Endothelial cell of umbilical vein (primary cell): ENCODE measurements around the gene HAX1. TPM values are rescaled to one million over a fixed set of nuclear protein-coding genes. Genes with fewer than 3 reads are reported as not detected.

ENCODE experiments used
- BruUV-seq: library from RNA; stranded (reverse); fragments of 400-500 nt; replicated peaks from 2 replicates; lab custom pipeline; 2021; lab: Mats Ljungman, UMichigan
- CTCF ChIA-PET: fragments of 300-600, 350-600 bp; sonication (Branson Sonifier 250); formaldehyde crosslinking; loops from one replicate; lab custom pipeline; 2021; ENCODE audit warnings: antibody characterized with exemption, inconsistent platforms; lab: Charles Lee
- POLR2A ChIA-PET: fragments of 300-600, 350-600 bp; sonication (Branson Sonifier 250); formaldehyde crosslinking; loops from one replicate; lab custom pipeline; 2021; ENCODE audit warnings: antibody characterized with exemption, inconsistent platforms; lab: Charles Lee
- DNase-seq: peaks from one replicate; pipeline ENCODE4 v3.0.0-alpha.2; 2011; ENCODE audit warnings: low read depth, low spot score
- FAIRE-seq: peaks from 2 replicates; lab custom pipeline; 2011; peaks lifted over from hg19 to GRCh38; lab: Jason Lieb, UNC
- H2AFZ ChIP-seq: 2 replicates; pipeline ENCODE4 v1.6.0; 2012; ENCODE audit warnings: low read depth, low read length, control low read depth, inconsistent platforms
- H3K27ac ChIP-seq: 2 replicates; pipeline ENCODE4 v1.5.1; 2011; ENCODE audit warnings: low read depth, mild to moderate bottlenecking, control low read depth, low read length, moderate library complexity; ENCODE audit not compliant: insufficient read depth
- H3K27me3 ChIP-seq, 2 experiments: 2 replicates each; pipeline versions ENCODE4 v1.6.0 to v1.6.1; 2011; ENCODE audit warnings: low read length in 2 of 2, mixed read lengths in 1 of 2; ENCODE audit not compliant: control insufficient read depth in 2 of 2, insufficient read depth in 2 of 2
- H3K36me3 ChIP-seq, 2 experiments: 2 replicates in 1 of 2; 3 replicates in 1 of 2; pipeline ENCODE4 v1.5.1; 2011; ENCODE audit warnings: low read length in 2 of 2, mild to moderate bottlenecking in 1 of 2, moderate library complexity in 1 of 2; ENCODE audit not compliant: control insufficient read depth in 2 of 2, insufficient read depth in 2 of 2; ENCODE audit errors: extremely low read depth in 1 of 2
- H3K4me1 ChIP-seq: 3 replicates; pipeline ENCODE4 v1.5.1; 2011; ENCODE audit warnings: mild to moderate bottlenecking, low read length; ENCODE audit not compliant: control insufficient read depth, insufficient read depth; ENCODE audit errors: extremely low read depth
- H3K4me2 ChIP-seq: 2 replicates; pipeline ENCODE4 v1.6.1; 2011; ENCODE audit warnings: low read length, control low read depth, mixed read lengths; ENCODE audit not compliant: insufficient read depth
- H3K4me3 ChIP-seq, 3 experiments: fragments of 200-600 bp in 1 of 3; sonication (generic), shearing (Covaris generic) in 1 of 3; replicated peaks in 1 of 3; 2 replicates each; pipeline ENCODE4 v1.5.1; 2011 to 2016; ENCODE audit warnings: control low read depth in 3 of 3, low read length in 3 of 3, mild to moderate bottlenecking in 2 of 3, inconsistent platforms in 1 of 3, low read depth in 1 of 3, moderate library complexity in 1 of 3; ENCODE audit not compliant: insufficient read depth in 1 of 3
- H3K79me2 ChIP-seq: 2 replicates; pipeline ENCODE4 v1.6.0; 2012; ENCODE audit warnings: low read length, inconsistent platforms; ENCODE audit not compliant: control insufficient read depth, insufficient read depth
- H3K9ac ChIP-seq: replicated peaks from 2 replicates; pipeline ENCODE3; 2011; ENCODE audit warnings: low read length, control low read depth; ENCODE audit not compliant: insufficient read depth; ENCODE audit errors: extremely low read depth
- H3K9me1 ChIP-seq: replicated peaks from 3 replicates; pipeline ENCODE4 v1.6.0; 2011; ENCODE audit warnings: mild to moderate bottlenecking, low read length; ENCODE audit not compliant: control insufficient read depth, insufficient read depth; ENCODE audit errors: extremely low read depth
- H3K9me3 ChIP-seq: replicated peaks from 2 replicates; pipeline ENCODE4 v1.5.1; 2012; ENCODE audit warnings: low read length, inconsistent platforms; ENCODE audit not compliant: control insufficient read depth, insufficient read depth
- H4K20me1 ChIP-seq: replicated peaks from 2 replicates; pipeline ENCODE3; 2011; ENCODE audit warnings: mild to moderate bottlenecking, low read length; ENCODE audit not compliant: control insufficient read depth, insufficient read depth; ENCODE audit errors: extremely low read depth
- EZH2 ChIP-seq: IDR thresholded peaks from 2 replicates; pipeline ENCODE4 v1.6.1; 2012; ENCODE audit warnings: borderline replicate concordance, low read depth, mild to moderate bottlenecking, moderate library complexity, low read length, inconsistent platforms; ENCODE audit not compliant: severe bottlenecking
- FOS ChIP-seq: IDR thresholded peaks from 2 replicates; pipeline ENCODE4 v1.6.1; 2011; ENCODE audit warnings: mild to moderate bottlenecking, low read length, moderate library complexity, borderline replicate concordance; ENCODE audit not compliant: insufficient read depth
- GATA2 ChIP-seq: IDR thresholded peaks from 2 replicates; pipeline ENCODE4 v1.7.0; 2011; ENCODE audit warnings: low read depth, mild to moderate bottlenecking, moderate library complexity, mixed read lengths, low read length; ENCODE audit not compliant: insufficient read length, insufficient read depth
- JUN ChIP-seq: IDR thresholded peaks from 2 replicates; pipeline ENCODE4 v1.6.1; 2011; ENCODE audit warnings: borderline replicate concordance, low read depth; ENCODE audit not compliant: insufficient read length, insufficient read depth
- MYC ChIP-seq: IDR thresholded peaks from one replicate; pipeline ENCODE4 v1.6.1; 2011; ENCODE audit warnings: mild to moderate bottlenecking, low read depth, low read length
- POLR2A ChIP-seq: IDR thresholded peaks from 2 replicates; pipeline ENCODE4 v1.6.1; 2012; ENCODE audit warnings: low read depth, mild to moderate bottlenecking, control low read depth, low read length
- POLR2AphosphoS5 ChIP-seq: IDR thresholded peaks from 2 replicates; pipeline ENCODE4 v1.6.1; 2012; ENCODE audit warnings: low read depth, mild to moderate bottlenecking, control low read depth, low read length, moderate library complexity; ENCODE audit not compliant: insufficient read depth
- dilution Hi-C: fragments of 300-500 bp; cut with MboI; formaldehyde crosslinking; loops from one replicate; pipeline ENCODE4 v1.15.0; 2019; ENCODE audit warnings: low sequenced_read_pairs; ENCODE audit not compliant: extremely low pct_ligation_motif_present
- intact Hi-C: fragments of 100-400 bp; cut with micrococcal nuclease; formaldehyde crosslinking; loops from one replicate; pipeline ENCODE4 v1.10.0; 2022
- polyA plus RNA-seq, 4 experiments: library from polyadenylated mRNA; depleted of rRNA in 3 of 4; stranded (reverse) in 3 of 4; unstranded in 1 of 4; fragments of >200 nt; gene quantifications; 2 replicates each; pipeline versions ENCODE4 v1.2.1 to v1.2.3, GENCODE V29; 2011 to 2012; ENCODE audit warnings: missing spikeins in 1 of 4
- total RNA-seq: library from RNA; stranded (reverse); gene quantifications from 2 replicates; pipeline ENCODE4 v1.2.3, GENCODE V29; 2021
- TF ChIP-seq, protein P1 (sequence below): IDR thresholded peaks from 2 replicates; pipeline ENCODE4 v1.6.1; 2011; ENCODE audit not compliant: insufficient read depth, insufficient read length
- TF ChIP-seq, protein P2 (sequence below), 2 donors: IDR thresholded peaks; 1 replicate in 1 of 2; 2 replicates in 1 of 2; pipeline ENCODE4 v1.5.1; 2011; ENCODE audit warnings: low read length in 2 of 2, mild to moderate bottlenecking in 2 of 2, moderate library complexity in 2 of 2, control low read depth in 1 of 2, inconsistent platforms in 1 of 2, low read depth in 1 of 2; ENCODE audit not compliant: insufficient read depth in 1 of 2; ENCODE audit errors: extremely low read depth in 1 of 2

HAX1 gene
- total and polyA plus RNA-seq, 2 donors (not counting 3 experiments of a cell fraction or from before 2014, with no cell fraction given): 78.4 to 95.3 TPM

DNA sequence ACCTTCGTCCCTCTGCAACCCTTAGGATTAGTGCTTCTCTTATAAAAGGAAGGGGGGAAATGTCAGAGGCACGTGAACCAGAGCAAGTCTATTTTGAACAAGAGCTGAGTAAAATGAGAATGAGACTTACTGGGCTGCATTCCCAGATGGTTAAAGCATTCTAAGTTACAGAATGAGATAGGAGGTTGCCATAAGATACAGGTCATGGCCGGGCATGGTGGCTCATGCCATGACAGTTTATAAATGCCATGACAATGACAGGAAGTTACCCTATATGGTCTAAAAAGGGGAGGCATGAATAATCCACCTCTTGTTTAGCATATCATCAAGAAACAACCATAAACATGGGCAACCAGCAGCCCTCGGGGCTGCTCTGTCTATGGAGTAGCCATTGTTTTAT lies 46.0 kb downstream of the HAX1 start:
- Histone ChIP-seq H3K4me1 (no peaks in the 10 kb centered on the region), H3K9me3 (no peaks in the 10 kb centered on the region), H3K36me3 (no peaks in the 10 kb centered on the region), H2AFZ (no peak overlapping the region), H4K20me1 (no peaks in the 10 kb centered on the region), H3K4me3 (no peak overlapping the region), H3K79me2 (no peaks in the 10 kb centered on the region), H3K9ac (no peak overlapping the region), H3K27ac (no peak overlapping the region), H3K9me1 (no peaks in the 10 kb centered on the region), H3K4me2 (no peak overlapping the region), H3K27me3 (peaks cover 0 to 8% of the 10 kb centered on the region in 2 experiments)
- CTCF ChIA-PET: interaction anchor here (1.5 to 2.9 kb wide), 3 partner anchors 10 to 43 kb away, joined by 3 to 11 read pairs (median 4); no protein-coding TSS in a partner anchor
- intact Hi-C loops: no loop called here
- no TSS peak for BruUV-seq
- dilution Hi-C loops: no loop called here
- POLR2A ChIA-PET: no interaction called here
- no peak for DNase-seq
- TF ChIP-seq, protein P1, sequence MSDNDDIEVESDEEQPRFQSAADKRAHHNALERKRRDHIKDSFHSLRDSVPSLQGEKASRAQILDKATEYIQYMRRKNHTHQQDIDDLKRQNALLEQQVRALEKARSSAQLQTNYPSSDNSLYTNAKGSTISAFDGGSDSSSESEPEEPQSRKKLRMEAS: no peak
- no peak for TF ChIP-seq EZH2
- TF ChIP-seq GATA2: no peak
- no peak for TF ChIP-seq MYC
- TF ChIP-seq POLR2A: no peak
- TF ChIP-seq, protein P2, sequence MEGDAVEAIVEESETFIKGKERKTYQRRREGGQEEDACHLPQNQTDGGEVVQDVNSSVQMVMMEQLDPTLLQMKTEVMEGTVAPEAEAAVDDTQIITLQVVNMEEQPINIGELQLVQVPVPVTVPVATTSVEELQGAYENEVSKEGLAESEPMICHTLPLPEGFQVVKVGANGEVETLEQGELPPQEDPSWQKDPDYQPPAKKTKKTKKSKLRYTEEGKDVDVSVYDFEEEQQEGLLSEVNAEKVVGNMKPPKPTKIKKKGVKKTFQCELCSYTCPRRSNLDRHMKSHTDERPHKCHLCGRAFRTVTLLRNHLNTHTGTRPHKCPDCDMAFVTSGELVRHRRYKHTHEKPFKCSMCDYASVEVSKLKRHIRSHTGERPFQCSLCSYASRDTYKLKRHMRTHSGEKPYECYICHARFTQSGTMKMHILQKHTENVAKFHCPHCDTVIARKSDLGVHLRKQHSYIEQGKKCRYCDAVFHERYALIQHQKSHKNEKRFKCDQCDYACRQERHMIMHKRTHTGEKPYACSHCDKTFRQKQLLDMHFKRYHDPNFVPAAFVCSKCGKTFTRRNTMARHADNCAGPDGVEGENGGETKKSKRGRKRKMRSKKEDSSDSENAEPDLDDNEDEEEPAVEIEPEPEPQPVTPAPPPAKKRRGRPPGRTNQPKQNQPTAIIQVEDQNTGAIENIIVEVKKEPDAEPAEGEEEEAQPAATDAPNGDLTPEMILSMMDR (IDR thresholded peaks at IDR 0.05; ENCODE audit: extremely low read depth in 1 of 2, insufficient read depth in 1 of 2, low read depth in 1 of 2, low read length in 2 of 2): no peak
- no peak for TF ChIP-seq JUN
- no peak for TF ChIP-seq FOS
- TF ChIP-seq POLR2AphosphoS5: no peak
- no peak for FAIRE-seq
